Iris pigment epithelial cell (primary cell): ENCODE data around the gene FAHD2A.
"Not testable (repeated sequence)": the region's sequence is repeated elsewhere in the genome, so short reads cannot be mapped to it uniquely, and the experiment has no call there.

Source experiments
- DNase-seq: peaks from one replicate; pipeline ENCODE4 v3.0.0-alpha.2; 2011; ENCODE audit warnings: low read depth

Gene FAHD2A

GRCh38 chr2:95376311-95377215 lies 25.9 kb upstream of the FAHD2A start:
- no peak for DNase-seq

GRCh38 chr2:95377216-95378123 lies 25.0 kb upstream of the FAHD2A start:
- DNase-seq, result no peak

GRCh38 chr2:95378281-95378680 lies 24.2 kb upstream of the FAHD2A start:
- not testable (repeated sequence) for DNase-seq

DNA sequence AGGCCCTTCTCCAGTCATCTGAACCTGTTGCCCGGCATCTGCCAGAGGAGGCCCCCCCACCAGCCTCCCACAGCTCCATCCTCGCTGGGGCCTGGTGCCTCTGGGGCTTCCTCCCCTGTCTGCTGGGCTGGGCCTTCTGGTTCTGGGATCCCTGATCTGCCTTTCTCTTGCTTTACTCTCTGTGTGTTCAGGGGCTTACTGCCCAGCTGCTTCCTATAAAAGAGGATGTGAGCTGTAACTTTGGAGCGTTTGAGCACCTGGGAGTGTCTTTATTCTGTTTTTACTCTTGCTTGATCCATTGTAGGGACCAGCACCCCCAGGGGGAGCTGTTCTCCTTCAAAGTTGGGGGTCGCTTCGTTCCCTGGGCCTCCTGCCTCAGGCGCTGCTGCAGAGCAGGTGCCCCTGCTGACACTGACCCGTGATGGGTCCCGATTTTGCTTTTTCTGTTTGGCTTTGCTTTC lies 23.1 kb upstream of the FAHD2A start:
- no peak for DNase-seq

- DNase-seq, result no peak
Measured at GRCh38 chr2:95380280-95380679, 22.2 kb upstream of the FAHD2A start.

DNA sequence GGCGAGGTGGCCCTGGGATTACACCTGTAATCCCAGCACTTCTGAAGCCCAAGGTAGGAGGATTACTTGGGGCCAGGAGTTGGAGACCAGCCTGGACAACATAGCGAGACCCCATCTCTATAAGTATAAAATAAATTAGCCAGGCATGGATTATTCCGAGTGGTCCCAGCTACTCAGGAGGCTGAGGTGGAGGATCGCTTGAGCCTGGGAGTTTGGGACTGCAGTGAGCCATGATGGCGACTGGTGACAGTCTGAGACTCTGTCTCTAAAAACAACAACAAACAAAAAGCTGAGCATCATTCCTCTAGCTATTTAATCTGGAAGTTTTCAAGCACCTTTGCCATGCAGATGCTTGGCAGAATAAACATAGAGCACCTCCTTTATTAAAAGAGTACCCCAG lies 21.8 kb upstream of the FAHD2A start:
- no peak for DNase-seq

DNA sequence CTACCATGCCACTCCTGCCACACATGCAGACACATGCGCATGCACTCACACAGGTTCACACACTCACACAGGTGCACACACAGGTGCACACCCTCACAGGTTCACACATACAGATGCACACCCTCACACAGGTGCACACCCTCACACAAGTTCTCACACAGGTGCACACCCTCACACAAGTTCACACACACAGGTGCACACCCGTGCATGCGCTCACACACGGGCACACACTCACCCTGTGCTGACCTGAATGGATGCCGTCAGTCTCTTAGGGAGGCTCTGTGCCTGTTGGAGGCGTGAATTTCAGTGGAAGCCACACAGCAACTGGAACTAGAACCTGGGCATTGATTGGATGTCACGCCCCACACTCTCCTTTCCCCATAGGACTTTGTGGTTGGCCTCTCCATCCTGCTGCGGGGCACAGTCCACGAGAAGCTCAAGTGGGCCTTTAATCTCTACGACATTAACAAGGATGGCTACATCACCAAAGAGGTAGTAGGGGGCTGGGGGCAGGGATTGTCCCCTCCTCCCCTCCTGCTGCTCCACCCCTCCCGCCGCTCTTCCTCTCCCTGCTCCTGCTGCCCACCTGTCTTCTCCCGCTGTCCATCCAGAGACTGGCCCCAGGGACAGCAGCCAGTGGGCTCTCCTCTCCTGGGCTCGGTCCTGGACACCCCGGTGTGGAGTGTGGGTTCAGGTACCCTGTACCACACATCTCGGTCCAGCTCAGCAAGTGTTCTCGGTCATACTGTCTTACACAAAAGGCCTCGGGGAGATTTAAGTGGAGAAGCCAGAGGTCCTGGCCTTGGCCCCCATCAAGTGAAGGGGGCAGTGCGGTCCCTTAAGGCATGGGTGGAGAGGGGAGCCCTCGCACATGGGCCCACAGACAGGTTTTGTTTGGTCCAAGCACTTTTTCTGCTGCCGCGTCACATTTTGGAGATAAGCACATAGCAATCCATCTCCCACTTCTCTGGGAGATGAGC lies 21.0 kb upstream of the FAHD2A start:
- no peak for DNase-seq

DNA sequence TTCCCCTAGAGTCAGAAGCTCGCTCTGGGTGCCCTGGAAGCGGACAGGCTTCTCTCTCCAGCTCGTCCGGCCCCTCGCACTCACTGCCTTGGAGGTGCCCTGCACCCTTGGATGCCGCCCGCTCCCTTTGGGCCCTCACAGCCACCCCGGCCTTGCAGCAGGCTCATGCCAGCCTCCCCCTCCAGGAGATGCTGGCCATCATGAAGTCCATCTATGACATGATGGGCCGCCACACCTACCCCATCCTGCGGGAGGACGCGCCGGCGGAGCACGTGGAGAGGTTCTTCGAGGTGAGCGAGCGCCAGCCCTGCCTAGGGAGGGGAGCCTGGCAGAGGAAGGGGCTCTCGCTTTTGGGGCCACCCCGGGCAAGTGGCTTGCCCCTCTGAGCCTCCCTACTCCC lies 20.3 kb upstream of the FAHD2A start:
- DNase-seq, result no peak

GRCh38 chr2:95382686-95383634 lies 19.5 kb upstream of the FAHD2A start:
- DNase-seq, result no peak

DNA sequence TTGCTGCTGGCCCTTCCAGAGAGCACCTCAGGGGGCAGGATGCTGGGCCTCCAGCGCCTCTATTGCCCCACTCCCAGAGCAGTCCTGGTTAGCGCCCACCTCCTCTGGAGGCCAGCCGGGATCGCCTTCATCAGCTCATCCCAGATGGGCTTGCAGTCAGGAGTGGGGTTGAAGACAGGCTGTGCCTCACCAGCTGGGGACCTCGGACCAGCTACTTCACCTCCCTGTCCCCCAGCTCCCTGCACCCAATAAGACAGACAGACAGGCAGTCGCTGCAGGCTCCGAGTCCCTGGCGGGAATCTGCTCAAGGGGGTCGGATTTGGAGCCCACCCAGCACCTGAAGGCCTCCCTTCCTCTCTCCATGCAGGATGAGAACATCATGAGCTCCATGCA lies 18.9 kb upstream of the FAHD2A start:
- no peak for DNase-seq

- no peak for DNase-seq
Measured at GRCh38 chr2:95384854-95385569, 17.5 kb upstream of the FAHD2A start.

DNA sequence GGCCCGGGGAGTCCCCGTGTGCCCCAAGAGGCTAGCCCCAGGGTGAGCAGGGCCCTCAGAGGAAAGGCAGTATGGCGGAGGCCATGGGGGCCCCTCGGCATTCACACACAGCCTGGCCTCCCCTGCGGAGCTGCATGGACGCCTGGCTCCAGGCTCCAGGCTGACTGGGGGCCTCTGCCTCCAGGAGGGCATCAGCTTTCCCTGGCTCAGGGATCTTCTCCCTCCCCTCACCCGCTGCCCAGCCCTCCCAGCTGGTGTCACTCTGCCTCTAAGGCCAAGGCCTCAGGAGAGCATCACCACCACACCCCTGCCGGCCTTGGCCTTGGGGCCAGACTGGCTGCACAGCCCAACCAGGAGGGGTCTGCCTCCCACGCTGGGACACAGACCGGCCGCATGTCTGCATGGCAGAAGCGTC lies 16.9 kb upstream of the FAHD2A start:
- DNase-seq, result no peak

DNA sequence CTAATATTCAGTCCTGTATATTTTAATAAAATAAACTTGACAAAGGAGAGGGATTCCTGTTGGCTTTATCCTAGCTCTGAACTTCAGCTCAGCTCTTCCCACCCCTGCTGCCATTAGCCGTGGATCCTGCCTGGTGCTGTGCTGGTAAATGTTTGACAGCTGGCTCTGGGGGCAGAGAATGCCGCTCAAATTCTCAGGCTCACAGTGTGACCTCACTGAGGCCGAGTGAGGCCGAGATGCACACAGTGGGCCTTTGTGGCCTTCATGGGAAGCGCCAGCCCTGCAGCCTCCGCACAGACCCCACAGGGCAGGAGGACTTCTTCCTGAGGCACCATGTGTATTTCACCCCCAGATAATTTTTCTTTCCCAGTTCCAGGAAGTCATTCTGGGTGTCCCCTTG lies 16.5 kb upstream of the FAHD2A start:
- DNase-seq, result no peak

GRCh38 chr2:95387358-95387757 lies 15.2 kb upstream of the FAHD2A start:
- DNase-seq, result no peak

- no peak for DNase-seq
Measured at GRCh38 chr2:95388091-95388692, 14.3 kb upstream of the FAHD2A start.

DNA sequence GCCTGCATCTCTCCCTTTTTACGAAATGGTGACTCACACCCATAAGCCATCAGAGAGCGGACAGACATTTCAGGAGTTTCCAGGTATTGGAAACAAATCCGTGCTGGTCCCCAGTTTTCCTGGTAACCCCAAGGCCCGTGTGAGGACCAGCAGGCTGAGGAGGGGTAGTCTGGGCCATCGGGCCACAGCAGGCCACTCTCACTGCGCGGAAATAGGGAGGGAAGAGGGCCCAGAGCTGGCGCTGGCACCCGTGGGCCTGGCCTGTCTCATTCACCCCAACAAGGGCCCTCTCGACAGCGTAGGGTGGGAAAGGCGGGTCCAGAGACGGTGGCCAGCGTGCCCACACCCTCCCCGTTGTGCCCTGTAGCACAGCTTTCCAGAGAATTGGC lies 13.7 kb upstream of the FAHD2A start:
- DNase-seq, result no peak

- DNase-seq, result peak; percentile 56
Measured at GRCh38 chr2:95389245-95390119, 13.0 kb upstream of the FAHD2A start.

GRCh38 chr2:95390272-95390880 lies 12.1 kb upstream of the FAHD2A start:
- DNase-seq, result no peak
